ENCODE data around the gene GABRB2. TPM values are rescaled to one million over a fixed set of nuclear protein-coding genes. Genes with fewer than 3 reads are reported as not detected.

The GABRB2 gene
- total and polyA plus RNA-seq, 7 donors, result 0.04 to 0.36 (median 0.14) TPM

DNA sequence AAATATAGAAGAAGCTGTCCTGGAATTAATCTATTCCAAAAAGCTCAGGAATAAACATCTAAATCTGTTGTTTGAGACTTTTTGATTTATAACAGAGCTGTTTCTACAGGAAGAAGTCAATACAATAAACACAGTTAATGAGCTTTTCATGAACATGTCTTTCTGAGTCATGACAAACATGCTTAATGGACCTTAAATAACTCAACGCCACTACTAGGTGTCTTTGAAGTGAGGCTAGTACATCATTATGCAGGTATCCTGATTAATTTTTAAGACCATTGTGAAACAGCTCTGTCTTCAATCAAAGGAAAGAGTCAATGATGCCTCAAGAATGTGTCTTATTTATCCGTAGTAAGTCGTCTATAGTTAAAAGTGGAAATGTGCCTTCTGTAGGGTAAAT is 131.6 kb downstream of the GABRB2 start:
- TF ChIP-seq, protein P1, sequence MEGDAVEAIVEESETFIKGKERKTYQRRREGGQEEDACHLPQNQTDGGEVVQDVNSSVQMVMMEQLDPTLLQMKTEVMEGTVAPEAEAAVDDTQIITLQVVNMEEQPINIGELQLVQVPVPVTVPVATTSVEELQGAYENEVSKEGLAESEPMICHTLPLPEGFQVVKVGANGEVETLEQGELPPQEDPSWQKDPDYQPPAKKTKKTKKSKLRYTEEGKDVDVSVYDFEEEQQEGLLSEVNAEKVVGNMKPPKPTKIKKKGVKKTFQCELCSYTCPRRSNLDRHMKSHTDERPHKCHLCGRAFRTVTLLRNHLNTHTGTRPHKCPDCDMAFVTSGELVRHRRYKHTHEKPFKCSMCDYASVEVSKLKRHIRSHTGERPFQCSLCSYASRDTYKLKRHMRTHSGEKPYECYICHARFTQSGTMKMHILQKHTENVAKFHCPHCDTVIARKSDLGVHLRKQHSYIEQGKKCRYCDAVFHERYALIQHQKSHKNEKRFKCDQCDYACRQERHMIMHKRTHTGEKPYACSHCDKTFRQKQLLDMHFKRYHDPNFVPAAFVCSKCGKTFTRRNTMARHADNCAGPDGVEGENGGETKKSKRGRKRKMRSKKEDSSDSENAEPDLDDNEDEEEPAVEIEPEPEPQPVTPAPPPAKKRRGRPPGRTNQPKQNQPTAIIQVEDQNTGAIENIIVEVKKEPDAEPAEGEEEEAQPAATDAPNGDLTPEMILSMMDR (IDR thresholded peaks at IDR 0.05), result no peak
- no peaks in the 10 kb centered on the region for H3K36me3 ChIP-seq (ENCODE audit: insufficient read depth in 1 of 2, low read depth in 1 of 2)
- WGBS, 3 donors, result 72 to 76% (median 73%) methylated on average over 3 of the region's 3 CpGs
- no peak overlapping the region for H3K27ac ChIP-seq
- H3K27me3 ChIP-seq (ENCODE audit: insufficient read depth in 3 of 3, low read length in 2 of 3), result no peaks in the 10 kb centered on the region
- no peak for ATAC-seq
- no peak for DNase-seq
- H3K4me3 ChIP-seq, result no peak overlapping the region
- H3K9me3 ChIP-seq, result no peaks in the 10 kb centered on the region
- intact Hi-C loops (cut with DNase I), result no loop called here
- no peaks in the 10 kb centered on the region for H3K4me1 ChIP-seq

DNA sequence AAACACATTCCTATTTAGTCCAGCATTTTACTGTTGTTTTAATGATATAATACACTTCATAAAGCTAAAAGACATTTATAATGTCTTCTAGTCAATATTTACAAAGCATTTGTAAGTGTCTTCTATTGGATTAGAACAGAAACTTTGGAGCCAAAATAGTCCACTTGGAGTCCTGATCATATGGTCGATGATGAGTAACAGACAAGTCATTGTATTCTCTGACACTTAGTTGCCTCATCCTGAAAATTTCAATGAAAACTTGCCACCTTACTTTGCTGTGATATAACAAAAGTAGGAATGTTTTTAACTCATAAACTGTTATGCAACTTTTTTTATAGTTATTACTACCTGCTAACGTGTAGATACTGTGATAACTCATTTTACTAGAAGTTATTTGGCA is 132.5 kb downstream of the GABRB2 start:
- H3K36me3 ChIP-seq (ENCODE audit: insufficient read depth in 1 of 2, low read depth in 1 of 2), result no peaks in the 10 kb centered on the region
- DNase-seq, result no peak
- TF ChIP-seq, protein P1 (IDR thresholded peaks at IDR 0.05), result no peak
- intact Hi-C loops (cut with DNase I), result no loop called here
- H3K9me3 ChIP-seq, result no peaks in the 10 kb centered on the region
- H3K4me3 ChIP-seq, result no peak overlapping the region
- H3K4me1 ChIP-seq, result no peaks in the 10 kb centered on the region
- ATAC-seq, result no peak
- no peaks in the 10 kb centered on the region for H3K27me3 ChIP-seq (ENCODE audit: insufficient read depth in 3 of 3, low read length in 2 of 3)
- H3K27ac ChIP-seq, result no peak overlapping the region
- WGBS, 3 donors, result 56 to 70% (median 62%) methylated on average over 2 of the region's 2 CpGs

DNA sequence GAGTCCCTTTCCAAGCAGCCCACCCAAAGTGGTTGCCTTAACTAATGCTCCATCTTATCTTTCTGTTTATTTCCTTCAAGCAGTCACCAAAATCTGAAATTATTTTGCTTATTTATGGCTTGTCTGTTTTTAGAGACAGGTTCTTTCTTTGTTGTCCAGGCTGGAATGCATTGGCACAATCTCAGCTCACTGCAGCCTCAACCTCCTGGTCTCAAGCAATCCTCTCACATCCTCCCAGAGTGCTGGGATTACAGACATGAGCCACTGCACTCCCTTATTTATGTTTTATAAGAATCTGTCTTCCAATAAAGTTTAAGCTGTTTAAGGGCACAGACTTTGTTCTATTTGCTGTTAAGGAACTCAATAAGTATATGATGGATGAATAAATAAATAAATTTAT is 133.7 kb downstream of the GABRB2 start:
- H3K9me3 ChIP-seq, result no peaks in the 10 kb centered on the region
- H3K4me3 ChIP-seq, result no peak overlapping the region
- TF ChIP-seq, protein P1 (IDR thresholded peaks at IDR 0.05), result no peak
- ATAC-seq (no peak), DNase-seq (no peak)
- intact Hi-C loops (cut with DNase I), result no loop called here
- H3K27ac ChIP-seq, result no peak overlapping the region
- H3K27me3 ChIP-seq (ENCODE audit: insufficient read depth in 3 of 3, low read length in 2 of 3), result no peaks in the 10 kb centered on the region
- H3K4me1 ChIP-seq, result no peaks in the 10 kb centered on the region
- no peaks in the 10 kb centered on the region for H3K36me3 ChIP-seq (ENCODE audit: insufficient read depth in 1 of 2, low read depth in 1 of 2)

DNA sequence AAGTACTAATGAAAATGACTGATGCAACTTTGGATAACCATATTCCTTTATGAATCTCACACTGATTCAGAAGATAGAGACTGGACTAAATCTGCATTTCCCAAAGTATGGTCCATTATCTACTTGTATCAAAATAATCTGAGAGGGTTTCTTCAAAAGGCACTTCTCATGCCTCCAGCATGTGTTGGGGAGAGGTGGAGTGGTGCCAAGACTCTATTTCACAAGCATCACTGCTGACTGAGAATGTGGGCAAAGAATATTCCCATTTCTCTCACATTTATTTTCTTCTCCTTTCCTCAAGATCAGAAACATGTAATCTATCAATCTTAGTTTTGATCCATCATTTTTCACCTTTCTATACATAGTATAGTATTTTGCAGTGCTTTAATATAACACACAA is 135.4 kb downstream of the GABRB2 start:
- ATAC-seq (no peak), DNase-seq (no peak)
- H3K27me3 ChIP-seq (ENCODE audit: insufficient read depth in 3 of 3, low read length in 2 of 3), result no peaks in the 10 kb centered on the region
- no peaks in the 10 kb centered on the region for H3K9me3 ChIP-seq
- no peak overlapping the region for H3K27ac ChIP-seq
- intact Hi-C loops (cut with DNase I), result no loop called here
- H3K4me3 ChIP-seq, result no peak overlapping the region
- no peaks in the 10 kb centered on the region for H3K36me3 ChIP-seq (ENCODE audit: insufficient read depth in 1 of 2, low read depth in 1 of 2)
- H3K4me1 ChIP-seq, result no peaks in the 10 kb centered on the region
- TF ChIP-seq, protein P1 (IDR thresholded peaks at IDR 0.05), result no peak

DNA sequence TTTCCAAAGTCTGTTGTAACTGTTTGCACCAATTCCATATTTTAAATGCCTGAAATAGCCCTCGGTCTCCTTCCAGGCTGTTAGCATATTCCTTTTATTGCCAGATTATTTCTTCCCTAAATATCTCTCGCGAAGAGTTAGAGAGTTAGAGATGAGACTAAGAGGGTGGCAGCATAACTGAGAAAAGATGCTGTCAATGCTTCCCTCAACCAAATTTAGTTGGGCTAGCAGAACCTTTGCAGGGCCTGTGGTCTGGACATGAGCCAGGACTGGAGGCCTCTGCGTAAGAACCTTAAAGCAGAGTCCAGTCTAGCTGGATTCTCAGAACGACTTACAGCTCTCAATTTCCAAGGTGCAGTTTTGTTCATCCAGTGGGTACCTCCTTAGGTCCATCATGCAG is 135.9 kb downstream of the GABRB2 start:
- Histone ChIP-seq H3K4me1 (no peaks in the 10 kb centered on the region), H3K27ac (no peak overlapping the region), H3K4me3 (no peak overlapping the region), H3K36me3 (ENCODE audit: insufficient read depth in 1 of 2, low read depth in 1 of 2) (no peaks in the 10 kb centered on the region), H3K9me3 (no peaks in the 10 kb centered on the region), H3K27me3 (ENCODE audit: insufficient read depth in 3 of 3, low read length in 2 of 3) (no peaks in the 10 kb centered on the region)
- intact Hi-C loops (cut with DNase I), result no loop called here
- TF ChIP-seq, protein P1 (IDR thresholded peaks at IDR 0.05), result no peak
- no peak for ATAC-seq
- 74 to 85% (median 80%) methylated on average over 5 of the region's 5 CpGs for WGBS, 3 donors
- DNase-seq, result peak in 1 of 2 donors; percentile 20

All from psoas muscle (tissue), 8 donors.